ENCODE measurements around the gene RIPOR3. TPM values are rescaled to one million over a fixed set of nuclear protein-coding genes. Genes with fewer than 3 reads are reported as not detected.
A peak's percentile ranks its signal among the peaks of the same experiment; 100 is the strongest.

Gene RIPOR3
- polyA plus RNA-seq, 1 experiment = 11.5 TPM

DNA sequence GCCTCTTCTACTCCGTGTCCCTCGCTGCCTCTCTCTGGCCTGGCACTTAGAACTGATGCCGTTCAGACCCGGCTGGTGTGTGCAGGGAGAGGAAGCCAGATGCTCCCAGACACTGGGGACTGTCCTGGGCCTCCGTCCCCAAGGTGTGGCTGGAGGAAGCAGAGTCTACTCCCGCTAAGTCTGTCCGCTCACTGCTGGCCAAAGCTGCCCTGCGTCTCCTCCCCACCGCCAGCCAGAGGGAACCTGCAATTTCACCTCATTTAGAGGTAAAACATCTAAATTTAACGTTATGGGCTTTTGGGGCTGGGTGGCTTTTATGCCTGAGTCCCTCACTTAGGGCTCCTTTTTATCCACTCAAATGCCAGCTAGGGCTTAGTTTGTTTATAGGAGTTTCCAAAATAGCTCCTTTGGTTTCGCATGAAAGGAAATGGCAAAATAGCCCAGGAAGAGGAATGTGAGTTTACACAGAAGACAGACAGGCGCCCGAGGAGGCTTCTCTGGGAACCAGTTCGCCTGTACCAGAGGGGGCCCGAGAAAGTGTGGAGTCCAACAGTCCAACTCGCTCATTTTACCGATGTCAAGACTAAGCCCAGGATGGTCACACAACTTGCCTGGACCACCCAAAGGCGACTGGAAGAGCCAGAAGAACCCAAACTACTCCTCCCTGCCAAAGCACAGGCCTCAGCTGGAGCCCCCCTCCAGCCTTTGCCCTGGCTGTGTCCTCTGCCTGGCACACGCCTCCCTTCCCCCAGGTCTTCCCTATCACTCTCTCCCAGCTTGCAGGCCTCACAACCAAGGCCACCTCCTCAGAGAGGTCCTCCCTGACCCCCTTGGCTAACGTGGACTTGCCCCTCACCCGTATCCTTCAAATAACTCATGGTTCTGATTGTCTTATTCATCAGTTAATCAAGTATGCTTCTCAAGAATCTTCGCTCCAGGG lies 54.5 kb downstream of the RIPOR3 start:
- Histone ChIP-seq H3K4me3 (ENCODE audit: low read depth, low read length) (no peak overlapping the region), H3K27me3 (ENCODE audit: control insufficient read depth, insufficient read depth, low read length) (no peaks in the 10 kb centered on the region), H3K27ac (ENCODE audit: low read depth, low read length) (peak overlapping the region; percentile 89), H3K9me3 (ENCODE audit: control insufficient read depth, insufficient read depth, low read length) (peaks cover 4% of the 10 kb centered on the region; the same call in 1 of the 2 replicates)
- DNase-seq (ENCODE audit: low read depth, low spot score) = no peak
- ChIA-PET POLR2A (interaction anchor here (0.8 to 2.7 kb wide), 5 partner anchors 8 to 88 kb away, joined by 3 to 8 read pairs (median 7); no protein-coding TSS in a partner anchor), CTCF (interaction anchor here (0.6 to 2.8 kb wide), 19 partner anchors 9 to 154 kb away, joined by 3 to 30 read pairs (median 4); no protein-coding TSS in a partner anchor)
- TF ChIP-seq, protein P1, sequence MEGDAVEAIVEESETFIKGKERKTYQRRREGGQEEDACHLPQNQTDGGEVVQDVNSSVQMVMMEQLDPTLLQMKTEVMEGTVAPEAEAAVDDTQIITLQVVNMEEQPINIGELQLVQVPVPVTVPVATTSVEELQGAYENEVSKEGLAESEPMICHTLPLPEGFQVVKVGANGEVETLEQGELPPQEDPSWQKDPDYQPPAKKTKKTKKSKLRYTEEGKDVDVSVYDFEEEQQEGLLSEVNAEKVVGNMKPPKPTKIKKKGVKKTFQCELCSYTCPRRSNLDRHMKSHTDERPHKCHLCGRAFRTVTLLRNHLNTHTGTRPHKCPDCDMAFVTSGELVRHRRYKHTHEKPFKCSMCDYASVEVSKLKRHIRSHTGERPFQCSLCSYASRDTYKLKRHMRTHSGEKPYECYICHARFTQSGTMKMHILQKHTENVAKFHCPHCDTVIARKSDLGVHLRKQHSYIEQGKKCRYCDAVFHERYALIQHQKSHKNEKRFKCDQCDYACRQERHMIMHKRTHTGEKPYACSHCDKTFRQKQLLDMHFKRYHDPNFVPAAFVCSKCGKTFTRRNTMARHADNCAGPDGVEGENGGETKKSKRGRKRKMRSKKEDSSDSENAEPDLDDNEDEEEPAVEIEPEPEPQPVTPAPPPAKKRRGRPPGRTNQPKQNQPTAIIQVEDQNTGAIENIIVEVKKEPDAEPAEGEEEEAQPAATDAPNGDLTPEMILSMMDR (IDR thresholded peaks at IDR 0.05; ENCODE audit: low read depth, low read length) = no peak

DNA sequence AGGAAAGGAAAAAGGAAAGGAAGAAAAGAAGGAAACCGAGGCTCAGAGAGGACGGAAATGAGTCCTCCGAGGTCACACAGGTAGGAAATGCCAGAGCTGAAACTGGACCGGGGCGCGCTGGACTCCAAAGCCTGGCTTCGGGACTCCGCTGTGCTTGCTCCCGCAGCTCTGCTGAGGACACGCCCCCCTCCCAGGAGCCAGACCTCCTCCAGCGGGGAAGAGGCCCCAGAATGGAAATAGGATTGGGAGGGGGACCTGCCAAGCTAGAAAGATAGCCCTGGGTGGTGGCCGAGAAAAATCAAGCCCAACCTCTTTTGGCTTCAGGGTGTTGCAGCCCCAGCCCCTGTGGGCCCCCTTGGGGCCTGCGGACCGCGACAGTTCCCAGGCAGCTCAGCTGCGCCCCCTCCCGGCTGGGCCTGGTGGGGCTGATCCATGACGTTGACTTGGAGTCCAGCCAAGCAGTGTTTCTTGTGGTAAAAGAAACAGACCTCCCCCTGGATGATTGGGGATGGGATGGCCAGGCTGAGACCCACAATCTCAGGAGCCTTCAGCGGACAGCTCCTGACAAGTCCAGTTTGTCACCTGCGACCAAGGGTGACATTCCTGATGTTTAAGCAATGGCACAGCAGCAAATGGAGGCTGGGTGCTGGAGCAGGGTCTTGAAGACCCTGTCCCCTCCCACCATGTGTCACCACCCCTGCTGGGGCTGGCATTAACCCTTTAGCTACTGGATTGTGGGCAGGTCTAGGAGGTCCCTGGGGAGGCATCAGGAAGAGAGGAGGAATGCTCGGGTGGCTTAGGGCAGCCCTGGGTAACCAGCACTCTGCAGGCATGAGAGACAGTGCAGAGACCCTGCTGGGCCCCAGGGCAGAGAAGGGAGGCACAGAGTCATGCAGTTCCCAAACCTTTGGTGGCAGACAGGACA lies 55.4 kb downstream of the RIPOR3 start:
- H3K27ac ChIP-seq (ENCODE audit: low read depth, low read length) = peak overlapping the region; percentile 89
- ChIA-PET POLR2A (interaction anchor here (0.8 to 2.7 kb wide), 6 partner anchors 9 to 89 kb away, joined by 3 to 8 read pairs (median 6); no protein-coding TSS in a partner anchor), CTCF (interaction anchor here (0.6 to 3.3 kb wide), 26 partner anchors 10 to 155 kb away, joined by 3 to 30 read pairs (median 4); no protein-coding TSS in a partner anchor)
- H3K27me3 ChIP-seq (ENCODE audit: control insufficient read depth, insufficient read depth, low read length) = no peaks in the 10 kb centered on the region
- TF ChIP-seq, protein P1 (IDR thresholded peaks at IDR 0.05; ENCODE audit: low read depth, low read length) = peak; percentile 94
- H3K9me3 ChIP-seq (ENCODE audit: control insufficient read depth, insufficient read depth, low read length) = peaks cover 4% of the 10 kb centered on the region; the same call in 1 of the 2 replicates
- DNase-seq (ENCODE audit: low read depth, low spot score) = no peak
- peak overlapping the region; percentile 31; the same call in 1 of the 2 replicates for H3K4me3 ChIP-seq (ENCODE audit: low read depth, low read length)

DNA sequence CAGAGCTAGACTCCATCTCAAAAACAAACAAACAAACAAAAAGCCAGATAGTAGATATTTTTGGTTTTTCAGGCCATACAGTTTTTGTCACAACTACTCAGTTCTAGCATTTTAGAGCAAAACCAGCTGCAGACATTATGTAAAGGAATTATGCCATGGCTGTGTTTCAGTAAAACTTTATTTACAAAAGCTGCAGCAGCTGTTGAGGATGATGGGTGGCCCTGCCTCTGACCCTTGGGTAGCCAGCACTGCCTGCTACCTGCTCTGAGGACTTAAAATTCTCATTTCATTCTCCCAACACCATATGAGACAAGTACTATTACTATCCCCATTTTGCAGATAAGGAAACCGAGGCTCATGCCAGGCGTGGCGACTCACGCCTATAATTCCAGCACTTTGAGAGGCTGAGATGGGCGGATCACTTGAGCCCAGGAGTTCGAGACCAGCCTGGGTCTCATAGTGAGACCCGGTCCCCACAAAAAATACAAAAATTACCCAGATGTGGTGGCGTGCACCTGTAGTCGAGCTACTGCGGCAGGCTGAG lies 56.3 kb downstream of the RIPOR3 start:
- ChIA-PET POLR2A (interaction anchor here (0.8 to 2.7 kb wide), 2 partner anchors 11 to 18 kb away, joined by 4 to 8 read pairs; no protein-coding TSS in a partner anchor), CTCF (interaction anchor here (0.5 to 3.3 kb wide), 16 partner anchors 10 to 153 kb away, joined by 3 to 30 read pairs (median 5); no protein-coding TSS in a partner anchor)
- Histone ChIP-seq H3K27ac (ENCODE audit: low read depth, low read length) (no peak overlapping the region), H3K4me3 (ENCODE audit: low read depth, low read length) (no peak overlapping the region), H3K9me3 (ENCODE audit: control insufficient read depth, insufficient read depth, low read length) (peaks cover 4% of the 10 kb centered on the region; the same call in 1 of the 2 replicates), H3K27me3 (ENCODE audit: control insufficient read depth, insufficient read depth, low read length) (no peaks in the 10 kb centered on the region)
- DNase-seq (ENCODE audit: low read depth, low spot score) = no peak
- TF ChIP-seq, protein P1 (IDR thresholded peaks at IDR 0.05; ENCODE audit: low read depth, low read length) = no peak

DNA sequence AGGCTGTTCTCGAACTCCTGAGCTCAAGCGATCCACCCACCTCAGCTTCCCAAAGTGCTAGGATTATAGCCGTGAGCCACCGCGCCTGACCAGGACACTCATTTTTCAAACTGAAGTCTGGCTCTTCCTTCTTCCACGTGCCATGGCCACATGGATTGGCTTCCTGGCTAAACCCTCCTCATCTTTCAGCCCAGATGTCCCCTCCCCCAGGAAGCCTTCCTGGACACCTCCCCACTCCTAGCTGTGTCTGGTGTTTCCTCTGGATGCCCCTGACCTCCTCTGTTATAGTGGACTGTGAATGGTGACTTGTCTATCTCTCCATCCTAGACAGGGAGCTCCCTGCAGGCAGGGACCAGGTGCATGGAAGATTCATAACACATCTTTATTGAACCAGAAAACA lies 57.2 kb downstream of the RIPOR3 start:
- ChIA-PET POLR2A (no interaction called here), CTCF (interaction anchor here (1.2 to 3.3 kb wide), 4 partner anchors 9 to 116 kb away, joined by 4 to 30 read pairs (median 9); no protein-coding TSS in a partner anchor)
- no peak for DNase-seq (ENCODE audit: low read depth, low spot score)
- Histone ChIP-seq H3K27ac (ENCODE audit: low read depth, low read length) (no peak overlapping the region), H3K9me3 (ENCODE audit: control insufficient read depth, insufficient read depth, low read length) (peaks cover 4% of the 10 kb centered on the region; the same call in 1 of the 2 replicates), H3K27me3 (ENCODE audit: control insufficient read depth, insufficient read depth, low read length) (no peaks in the 10 kb centered on the region), H3K4me3 (ENCODE audit: low read depth, low read length) (no peak overlapping the region)
- TF ChIP-seq, protein P1 (IDR thresholded peaks at IDR 0.05; ENCODE audit: low read depth, low read length) = no peak

Measured in AG04450 (cell line).